Measurements from ENCODE around the gene BCL6.

The BCL6 gene

DNA sequence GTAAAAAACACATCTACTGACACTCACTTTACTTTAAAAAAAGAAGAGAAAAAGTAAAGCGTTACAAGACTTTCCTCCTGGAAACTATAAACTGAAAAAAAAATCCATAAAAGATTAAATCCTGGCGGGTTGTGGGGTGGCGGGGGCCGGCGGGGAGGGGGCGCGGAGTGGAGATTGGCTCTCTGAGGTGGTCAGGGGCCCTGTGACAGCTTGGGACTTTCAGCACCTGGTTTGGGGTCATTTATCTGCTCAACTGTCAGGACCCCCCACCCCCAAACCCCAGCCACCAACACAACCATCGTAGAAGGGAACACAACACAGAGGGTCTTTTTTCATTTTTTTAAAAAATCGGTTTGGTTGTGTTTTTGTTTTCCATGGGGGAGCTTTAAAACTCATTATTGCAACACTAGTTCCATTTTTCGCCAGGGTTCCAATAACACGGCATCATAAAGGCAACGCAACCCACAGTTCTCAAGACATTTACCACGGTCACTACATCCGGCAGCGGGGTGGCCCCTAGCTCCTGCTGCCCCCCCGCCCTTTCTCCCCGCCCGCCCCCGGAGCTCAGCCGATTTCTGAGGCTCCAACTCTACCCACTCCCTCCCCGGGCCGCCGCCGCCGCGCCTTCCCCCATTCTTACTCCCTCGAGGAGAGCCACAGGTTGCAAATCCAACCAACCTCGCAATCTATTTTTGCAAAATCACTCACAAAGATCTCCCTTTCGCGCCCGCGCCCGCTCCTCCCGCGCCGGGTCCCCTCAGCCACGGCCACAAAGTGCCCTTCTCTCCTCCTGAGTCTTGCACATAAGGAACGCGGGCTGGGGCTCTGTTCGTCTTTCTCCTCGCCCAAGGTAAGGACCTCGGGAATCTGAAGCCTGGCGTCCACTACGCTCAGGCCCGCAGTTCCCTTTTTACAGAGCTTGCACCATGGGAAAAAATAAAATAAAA, 1.8 kb downstream of the BCL6 start:
- peak overlapping the region; percentile 75 to 78 for H3K4me3 ChIP-seq
- no peaks in the 10 kb centered on the region for H3K9me3 ChIP-seq
- peaks cover 0 to 35% (median 14%) of the 10 kb centered on the region in 4 donors for H3K4me1 ChIP-seq
- peak overlapping the region; percentile 93 to 99 for H3K27ac ChIP-seq
- TF ChIP-seq, protein P1, sequence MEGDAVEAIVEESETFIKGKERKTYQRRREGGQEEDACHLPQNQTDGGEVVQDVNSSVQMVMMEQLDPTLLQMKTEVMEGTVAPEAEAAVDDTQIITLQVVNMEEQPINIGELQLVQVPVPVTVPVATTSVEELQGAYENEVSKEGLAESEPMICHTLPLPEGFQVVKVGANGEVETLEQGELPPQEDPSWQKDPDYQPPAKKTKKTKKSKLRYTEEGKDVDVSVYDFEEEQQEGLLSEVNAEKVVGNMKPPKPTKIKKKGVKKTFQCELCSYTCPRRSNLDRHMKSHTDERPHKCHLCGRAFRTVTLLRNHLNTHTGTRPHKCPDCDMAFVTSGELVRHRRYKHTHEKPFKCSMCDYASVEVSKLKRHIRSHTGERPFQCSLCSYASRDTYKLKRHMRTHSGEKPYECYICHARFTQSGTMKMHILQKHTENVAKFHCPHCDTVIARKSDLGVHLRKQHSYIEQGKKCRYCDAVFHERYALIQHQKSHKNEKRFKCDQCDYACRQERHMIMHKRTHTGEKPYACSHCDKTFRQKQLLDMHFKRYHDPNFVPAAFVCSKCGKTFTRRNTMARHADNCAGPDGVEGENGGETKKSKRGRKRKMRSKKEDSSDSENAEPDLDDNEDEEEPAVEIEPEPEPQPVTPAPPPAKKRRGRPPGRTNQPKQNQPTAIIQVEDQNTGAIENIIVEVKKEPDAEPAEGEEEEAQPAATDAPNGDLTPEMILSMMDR (IDR thresholded peaks at IDR 0.05): no peak
- DNase-seq: peak; percentile 76 to 82
- no peaks in the 10 kb centered on the region for H3K27me3 ChIP-seq
- H3K36me3 ChIP-seq: no peaks in the 10 kb centered on the region
- intact Hi-C loops (cut with DNase I; ENCODE audit: low total_unique reads): loop anchor here (2.0 to 10.0 kb wide), 5 partner anchors 411 to 1404 kb away; partner anchors contain the start of gene LPP

DNA sequence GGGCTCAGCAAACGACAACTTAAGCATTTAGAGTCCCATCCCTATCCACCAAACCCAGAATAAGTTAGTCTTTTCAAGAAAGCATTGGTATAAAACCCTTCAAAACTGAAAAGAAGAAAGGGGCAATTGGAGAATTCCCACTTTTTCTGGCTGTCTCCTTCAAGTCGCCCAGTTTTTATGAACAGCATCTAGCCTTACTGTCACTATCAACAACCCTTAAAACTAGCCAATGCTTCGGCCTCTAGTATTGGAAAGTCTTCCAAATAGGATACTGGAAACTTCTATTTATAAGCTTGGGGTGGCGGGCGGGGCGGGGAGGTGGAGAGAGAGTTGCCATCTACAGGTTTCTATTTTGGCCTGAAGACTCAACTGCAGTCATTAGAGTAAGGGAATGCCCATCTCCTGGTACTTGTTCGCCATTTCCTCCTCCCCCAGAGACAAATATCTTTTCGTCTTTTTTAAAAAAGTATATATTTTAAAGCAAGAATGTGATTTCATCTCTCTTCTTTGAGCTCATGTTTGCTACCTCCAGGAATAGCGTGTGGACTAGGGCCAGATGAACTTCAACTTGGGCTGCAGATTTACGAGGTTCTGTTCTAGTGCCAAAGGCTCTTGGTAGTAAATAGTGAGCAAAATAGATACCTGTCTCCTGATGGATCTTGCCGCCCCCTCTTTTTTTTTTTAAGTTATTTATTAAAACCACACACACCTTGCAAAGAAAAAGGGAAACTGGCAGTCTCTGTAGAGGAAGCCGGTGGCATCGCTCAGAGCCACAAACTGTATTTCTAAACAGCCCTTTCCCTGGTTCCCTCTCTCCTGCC, 2.7 kb downstream of the BCL6 start:
- no peak for DNase-seq

DNA sequence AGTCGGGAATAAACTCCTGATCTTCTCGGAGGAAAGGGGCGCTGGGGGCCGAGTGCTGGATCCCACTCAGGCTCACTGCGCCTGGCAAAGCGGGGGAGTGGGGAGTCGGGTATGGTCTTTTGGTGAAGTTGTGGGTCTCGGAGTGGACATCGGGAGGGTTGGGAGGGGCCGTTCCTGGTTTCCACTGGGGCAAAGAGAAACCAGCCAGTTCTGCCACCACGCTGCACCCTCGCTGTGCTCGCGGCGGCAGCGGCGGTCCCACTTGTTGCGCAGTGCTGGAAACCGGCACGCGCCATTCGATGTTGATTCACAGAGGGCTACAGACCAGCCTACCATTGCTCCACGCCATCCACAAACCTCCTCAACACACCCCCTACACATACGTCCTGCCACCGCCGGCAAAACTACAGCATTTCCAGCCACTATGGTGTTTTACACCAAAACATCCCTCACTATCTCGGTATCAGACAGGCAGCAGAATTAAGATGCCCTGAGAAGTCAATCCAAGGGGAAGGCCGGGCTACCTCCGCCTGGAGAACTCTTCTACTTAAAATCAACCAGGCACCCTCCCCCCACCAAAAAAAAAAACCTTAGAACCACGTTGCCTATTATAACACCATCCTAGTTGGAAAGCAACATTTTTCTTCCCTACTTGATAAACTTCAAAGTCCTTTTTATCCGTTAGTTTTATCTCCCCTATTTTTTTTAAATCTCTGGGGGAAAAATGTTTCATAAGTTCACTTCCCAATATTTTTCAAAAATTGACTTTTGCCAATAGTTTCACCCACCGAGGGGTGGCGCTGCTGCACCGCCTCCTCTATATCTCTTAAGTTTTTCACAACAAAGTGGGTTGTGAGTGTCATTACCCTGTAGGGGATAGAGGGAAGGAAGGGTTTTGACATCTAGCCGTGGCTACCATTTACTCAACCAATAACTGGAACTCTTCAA, 3.6 kb downstream of the BCL6 start:
- H3K36me3 ChIP-seq: no peaks in the 10 kb centered on the region
- peak; percentile 69 to 84 for DNase-seq
- no peaks in the 10 kb centered on the region for H3K27me3 ChIP-seq
- TF ChIP-seq, protein P1 (IDR thresholded peaks at IDR 0.05): peak; percentile 81 to 83
- peak overlapping the region; percentile 93 to 99 for H3K27ac ChIP-seq
- H3K4me1 ChIP-seq: peaks cover 0 to 25% (median 11%) of the 10 kb centered on the region in 4 donors
- intact Hi-C loops (cut with DNase I; ENCODE audit: low total_unique reads): loop anchor here (2.0 to 10.0 kb wide), 5 partner anchors 473 to 1406 kb away; no protein-coding TSS in a partner anchor
- no peaks in the 10 kb centered on the region for H3K9me3 ChIP-seq
- H3K4me3 ChIP-seq: peak overlapping the region; percentile 75 to 78

More for the DNA sequence above, 2.7 kb downstream of the BCL6 start:
- H3K36me3 ChIP-seq: no peaks in the 10 kb centered on the region
- no peaks in the 10 kb centered on the region for H3K9me3 ChIP-seq
- H3K4me1 ChIP-seq: peaks cover 0 to 26% (median 8%) of the 10 kb centered on the region in 4 donors
- intact Hi-C loops (cut with DNase I; ENCODE audit: low total_unique reads): loop anchor here (5.0 to 10.0 kb wide), 4 partner anchors 472 to 1405 kb away; no protein-coding TSS in a partner anchor
- H3K27ac ChIP-seq: peak overlapping the region; percentile 93 to 99
- TF ChIP-seq, protein P1 (IDR thresholded peaks at IDR 0.05): no peak
- peak overlapping the region; percentile 75 to 78 for H3K4me3 ChIP-seq
- no peaks in the 10 kb centered on the region for H3K27me3 ChIP-seq

DNA sequence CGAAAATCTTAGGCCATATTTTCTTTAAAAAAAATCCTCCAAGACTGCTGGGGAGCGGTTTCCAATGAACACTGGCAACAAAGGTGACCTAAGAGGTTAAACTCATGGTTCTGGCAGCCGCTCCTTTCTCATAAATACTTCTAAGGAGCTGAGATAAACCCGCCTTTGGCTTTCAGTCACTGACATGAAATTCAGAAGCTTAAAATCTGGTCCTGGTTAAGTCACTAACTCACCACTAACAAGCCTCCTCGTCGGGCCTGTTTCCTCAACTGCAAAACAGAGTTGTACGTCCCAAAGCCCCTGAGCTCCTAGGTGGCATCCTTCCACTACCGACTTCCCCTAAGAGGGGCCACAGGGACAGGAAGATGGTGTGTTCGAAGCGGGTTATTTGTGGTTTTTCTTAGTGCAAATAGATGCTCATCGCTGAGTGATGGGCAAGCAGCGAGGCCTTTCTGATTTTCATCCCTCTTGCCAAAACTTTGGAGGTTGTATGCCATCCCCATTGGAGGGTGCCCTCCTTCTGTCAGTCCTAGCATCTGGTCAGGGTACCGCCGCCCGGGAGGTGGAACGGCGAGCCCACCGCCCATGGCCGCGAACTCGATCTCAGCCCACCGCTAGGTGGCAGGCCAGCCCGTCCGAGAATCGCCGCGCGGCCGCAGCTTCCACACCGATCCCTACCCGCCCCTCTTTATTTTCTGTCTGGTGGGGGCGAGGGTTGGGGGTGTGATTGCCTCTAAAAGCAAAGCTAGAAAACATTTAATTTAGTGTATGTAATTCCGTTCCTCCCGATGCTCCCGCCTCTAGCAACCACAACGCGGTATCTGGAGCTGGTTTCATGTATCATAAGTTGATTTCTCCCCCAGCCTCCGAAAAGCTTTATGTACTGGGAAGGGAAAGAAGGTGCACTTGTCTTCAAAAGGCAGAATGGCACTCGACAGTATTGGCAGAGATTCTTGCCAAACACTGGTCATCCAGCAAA, 4.6 kb downstream of the BCL6 start:
- Histone ChIP-seq H3K4me1 (peaks cover 0 to 34% (median 21%) of the 10 kb centered on the region in 4 donors), H3K27me3 (no peaks in the 10 kb centered on the region), H3K27ac (peak overlapping the region; percentile 93 to 99), H3K9me3 (no peaks in the 10 kb centered on the region), H3K4me3 (peak overlapping the region; percentile 75 to 78), H3K36me3 (peaks cover 0 to 2% (median 0%) of the 10 kb centered on the region in 3 donors)
- intact Hi-C loops (cut with DNase I; ENCODE audit: low total_unique reads): loop anchor here (2.0 to 10.0 kb wide), 5 partner anchors 474 to 1407 kb away; no protein-coding TSS in a partner anchor
- peak; percentile 74 to 85 for DNase-seq
- TF ChIP-seq, protein P1 (IDR thresholded peaks at IDR 0.05): peak; percentile 84 to 95
